Measurements from ENCODE around the gene PTPRN2. TPM values are rescaled to one million over a fixed set of nuclear protein-coding genes. Genes with fewer than 3 reads are reported as not detected.

The PTPRN2 gene
- total RNA-seq, 1 experiment from 2014 or later: 1.1 TPM

GRCh38 chr7:157668221-157668883, 919.3 kb downstream of the PTPRN2 start:
- H3K36me3 ChIP-seq (ENCODE audit: control insufficient read depth, insufficient read depth, low read length): no peaks in the 10 kb centered on the region
- no peak overlapping the region for H3K4me3 ChIP-seq (ENCODE audit: low read depth in 2 of 2, low read length in 2 of 2)
- DNase-seq (ENCODE audit: low read depth, low spot score): no peak
- no peaks in the 10 kb centered on the region for H3K9me3 ChIP-seq (ENCODE audit: control insufficient read depth, insufficient read depth, low read depth, low read length)
- no TSS peak for BruUV-seq (replicated peaks)
- no peaks in the 10 kb centered on the region for H3K27me3 ChIP-seq (ENCODE audit: control insufficient read depth, insufficient read depth, low read length)
- POLR2A ChIA-PET: no interaction called here
- TF ChIP-seq TCF7L2 (IDR thresholded peaks at IDR 0.05; ENCODE audit: low read depth, low read length) (no peak), POLR2AphosphoS5 (IDR thresholded peaks at IDR 0.05; ENCODE audit: low read depth, low read length) (no peak), SIN3A (IDR thresholded peaks at IDR 0.05; ENCODE audit: borderline replicate concordance, insufficient read depth, low read depth, low read length) (no peak)
- TF ChIP-seq, protein P1, sequence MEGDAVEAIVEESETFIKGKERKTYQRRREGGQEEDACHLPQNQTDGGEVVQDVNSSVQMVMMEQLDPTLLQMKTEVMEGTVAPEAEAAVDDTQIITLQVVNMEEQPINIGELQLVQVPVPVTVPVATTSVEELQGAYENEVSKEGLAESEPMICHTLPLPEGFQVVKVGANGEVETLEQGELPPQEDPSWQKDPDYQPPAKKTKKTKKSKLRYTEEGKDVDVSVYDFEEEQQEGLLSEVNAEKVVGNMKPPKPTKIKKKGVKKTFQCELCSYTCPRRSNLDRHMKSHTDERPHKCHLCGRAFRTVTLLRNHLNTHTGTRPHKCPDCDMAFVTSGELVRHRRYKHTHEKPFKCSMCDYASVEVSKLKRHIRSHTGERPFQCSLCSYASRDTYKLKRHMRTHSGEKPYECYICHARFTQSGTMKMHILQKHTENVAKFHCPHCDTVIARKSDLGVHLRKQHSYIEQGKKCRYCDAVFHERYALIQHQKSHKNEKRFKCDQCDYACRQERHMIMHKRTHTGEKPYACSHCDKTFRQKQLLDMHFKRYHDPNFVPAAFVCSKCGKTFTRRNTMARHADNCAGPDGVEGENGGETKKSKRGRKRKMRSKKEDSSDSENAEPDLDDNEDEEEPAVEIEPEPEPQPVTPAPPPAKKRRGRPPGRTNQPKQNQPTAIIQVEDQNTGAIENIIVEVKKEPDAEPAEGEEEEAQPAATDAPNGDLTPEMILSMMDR (IDR thresholded peaks at IDR 0.05): no peak
- TF ChIP-seq, protein P2, sequence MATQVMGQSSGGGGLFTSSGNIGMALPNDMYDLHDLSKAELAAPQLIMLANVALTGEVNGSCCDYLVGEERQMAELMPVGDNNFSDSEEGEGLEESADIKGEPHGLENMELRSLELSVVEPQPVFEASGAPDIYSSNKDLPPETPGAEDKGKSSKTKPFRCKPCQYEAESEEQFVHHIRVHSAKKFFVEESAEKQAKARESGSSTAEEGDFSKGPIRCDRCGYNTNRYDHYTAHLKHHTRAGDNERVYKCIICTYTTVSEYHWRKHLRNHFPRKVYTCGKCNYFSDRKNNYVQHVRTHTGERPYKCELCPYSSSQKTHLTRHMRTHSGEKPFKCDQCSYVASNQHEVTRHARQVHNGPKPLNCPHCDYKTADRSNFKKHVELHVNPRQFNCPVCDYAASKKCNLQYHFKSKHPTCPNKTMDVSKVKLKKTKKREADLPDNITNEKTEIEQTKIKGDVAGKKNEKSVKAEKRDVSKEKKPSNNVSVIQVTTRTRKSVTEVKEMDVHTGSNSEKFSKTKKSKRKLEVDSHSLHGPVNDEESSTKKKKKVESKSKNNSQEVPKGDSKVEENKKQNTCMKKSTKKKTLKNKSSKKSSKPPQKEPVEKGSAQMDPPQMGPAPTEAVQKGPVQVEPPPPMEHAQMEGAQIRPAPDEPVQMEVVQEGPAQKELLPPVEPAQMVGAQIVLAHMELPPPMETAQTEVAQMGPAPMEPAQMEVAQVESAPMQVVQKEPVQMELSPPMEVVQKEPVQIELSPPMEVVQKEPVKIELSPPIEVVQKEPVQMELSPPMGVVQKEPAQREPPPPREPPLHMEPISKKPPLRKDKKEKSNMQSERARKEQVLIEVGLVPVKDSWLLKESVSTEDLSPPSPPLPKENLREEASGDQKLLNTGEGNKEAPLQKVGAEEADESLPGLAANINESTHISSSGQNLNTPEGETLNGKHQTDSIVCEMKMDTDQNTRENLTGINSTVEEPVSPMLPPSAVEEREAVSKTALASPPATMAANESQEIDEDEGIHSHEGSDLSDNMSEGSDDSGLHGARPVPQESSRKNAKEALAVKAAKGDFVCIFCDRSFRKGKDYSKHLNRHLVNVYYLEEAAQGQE (IDR thresholded peaks at IDR 0.05; ENCODE audit: insufficient read depth in 1 of 2, low read depth in 2 of 2, low read length in 1 of 2): no peak
- H3K4me1 ChIP-seq (ENCODE audit: control insufficient read depth, insufficient read depth, low read length): peaks cover 4% of the 10 kb centered on the region; the same call in 1 of the 2 replicates
- in situ Hi-C loops (cut with HindIII; ENCODE audit: low pct_unique_long_range_greater_than_20kb, low sequenced_read_pairs): no loop called here
- CTCF ChIA-PET: no interaction called here
- intact Hi-C loops (cut with micrococcal nuclease; ENCODE audit: unreplicated experiment): no loop called here
- no peak overlapping the region for H3K27ac ChIP-seq (ENCODE audit: low read length)
- no peak for ATAC-seq

DNA sequence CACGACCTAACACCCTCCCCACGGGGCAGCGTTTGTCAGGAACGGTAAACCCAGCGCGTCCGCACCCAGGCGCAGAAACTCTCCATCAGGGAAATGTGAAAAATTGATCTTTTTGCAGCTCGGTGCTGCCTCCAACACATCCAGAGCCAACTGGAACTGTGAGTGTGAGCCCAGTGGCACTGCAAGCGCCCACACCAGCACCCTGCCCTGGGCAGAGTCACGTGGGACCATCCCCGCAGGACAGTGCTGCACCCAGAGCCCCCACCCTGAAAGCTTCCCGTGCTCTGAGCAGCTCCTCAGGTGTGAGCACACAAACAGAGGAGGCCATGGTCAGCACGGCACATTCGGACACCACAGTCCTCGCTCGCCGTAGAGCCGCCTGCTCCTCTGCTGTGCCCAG, 919.9 kb downstream of the PTPRN2 start:
- no TSS peak for BruUV-seq (replicated peaks)
- TF ChIP-seq, protein P2 (IDR thresholded peaks at IDR 0.05; ENCODE audit: insufficient read depth in 1 of 2, low read depth in 2 of 2, low read length in 1 of 2): no peak
- TF ChIP-seq, protein P1 (IDR thresholded peaks at IDR 0.05): no peak
- TF ChIP-seq TCF7L2 (IDR thresholded peaks at IDR 0.05; ENCODE audit: low read depth, low read length) (no peak), SIN3A (IDR thresholded peaks at IDR 0.05; ENCODE audit: borderline replicate concordance, insufficient read depth, low read depth, low read length) (no peak), POLR2AphosphoS5 (IDR thresholded peaks at IDR 0.05; ENCODE audit: low read depth, low read length) (no peak)
- intact Hi-C loops (cut with micrococcal nuclease; ENCODE audit: unreplicated experiment): no loop called here
- no peak overlapping the region for H3K4me3 ChIP-seq (ENCODE audit: low read depth in 2 of 2, low read length in 2 of 2)
- no peak overlapping the region for H3K27ac ChIP-seq (ENCODE audit: low read length)
- no peaks in the 10 kb centered on the region for H3K27me3 ChIP-seq (ENCODE audit: control insufficient read depth, insufficient read depth, low read length)
- no peaks in the 10 kb centered on the region for H3K36me3 ChIP-seq (ENCODE audit: control insufficient read depth, insufficient read depth, low read length)
- H3K4me1 ChIP-seq (ENCODE audit: control insufficient read depth, insufficient read depth, low read length): peaks cover 4% of the 10 kb centered on the region; the same call in 1 of the 2 replicates
- H3K9me3 ChIP-seq (ENCODE audit: control insufficient read depth, insufficient read depth, low read depth, low read length): no peaks in the 10 kb centered on the region
- ChIA-PET POLR2A (no interaction called here), CTCF (no interaction called here)
- in situ Hi-C loops (cut with HindIII; ENCODE audit: low pct_unique_long_range_greater_than_20kb, low sequenced_read_pairs): no loop called here
- ATAC-seq (no peak), DNase-seq (ENCODE audit: low read depth, low spot score) (no peak)
